AML-193 (cell line): Measurements from ENCODE around the gene PHYH.
"Not testable (repeated sequence)": the region's sequence is repeated elsewhere in the genome, so short reads cannot be mapped to it uniquely, and the experiment has no call there.

Experiments used
- DNase-seq, 2 experiments: peaks; one replicate each; lab custom pipeline; 2025; lab: John Stamatoyannopoulos, UW

The PHYH gene

DNA sequence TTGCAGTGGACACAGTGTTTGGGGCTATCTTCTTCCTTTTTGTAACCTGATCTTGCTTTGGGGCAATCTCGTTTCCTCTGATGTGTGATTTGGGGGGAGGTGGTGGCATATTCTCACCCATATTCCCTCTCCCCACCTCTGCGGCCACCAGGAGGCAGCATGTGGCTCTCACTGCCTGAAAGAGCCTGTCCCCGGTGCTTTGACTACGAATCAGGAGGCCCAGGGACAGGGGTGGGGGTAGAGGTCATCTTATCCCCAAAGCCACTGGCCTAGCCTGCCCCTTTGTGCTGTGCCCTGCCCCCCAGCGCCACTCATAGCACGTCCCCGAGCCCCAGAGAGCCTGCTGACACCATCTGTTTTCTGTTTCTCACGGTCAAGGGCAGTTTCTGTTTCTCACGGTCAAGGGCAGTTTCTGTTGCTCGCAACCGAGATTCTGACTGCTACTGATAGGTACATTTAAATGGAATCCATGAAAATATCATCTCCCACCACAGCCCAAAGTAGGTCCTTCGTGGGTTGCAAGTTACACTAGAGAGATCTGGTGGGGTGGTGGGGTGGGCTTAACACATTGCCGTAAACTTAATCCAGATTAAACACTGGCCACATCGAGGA lies 28.2 kb downstream of the PHYH start:
- DNase-seq = peak; percentile 5 to 9

DNA sequence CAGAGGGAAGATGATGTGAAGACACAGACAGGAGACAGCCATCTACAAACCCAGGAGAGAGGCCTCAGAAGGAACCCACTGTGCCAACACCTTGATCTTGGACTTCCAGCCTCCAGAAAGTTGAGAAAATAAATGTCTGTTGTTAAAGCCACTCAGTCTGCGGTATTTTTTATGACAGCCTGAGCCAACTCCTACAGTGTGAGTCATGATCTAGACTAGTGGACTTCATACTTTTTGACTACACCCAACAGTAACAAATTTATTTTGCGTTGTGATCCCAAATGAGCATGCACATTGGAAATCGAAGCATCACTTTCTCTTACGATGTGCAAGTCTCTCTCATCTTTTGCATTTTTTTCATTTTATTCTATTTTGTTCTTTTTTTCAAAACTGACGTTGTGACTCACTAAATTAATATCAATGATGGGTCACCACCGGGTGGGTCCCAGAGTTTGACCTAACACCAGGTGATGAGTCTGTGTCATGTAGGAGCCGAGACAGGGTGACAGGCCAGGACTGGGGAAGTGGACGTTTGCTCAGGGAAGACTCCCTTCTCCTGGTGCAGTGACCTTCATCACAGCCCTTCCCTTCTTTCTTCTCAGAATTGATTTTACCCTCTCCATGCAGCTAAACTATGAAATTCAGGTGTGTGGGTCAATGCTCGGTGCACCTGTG lies 28.9 kb downstream of the PHYH start:
- no peak for DNase-seq

DNA sequence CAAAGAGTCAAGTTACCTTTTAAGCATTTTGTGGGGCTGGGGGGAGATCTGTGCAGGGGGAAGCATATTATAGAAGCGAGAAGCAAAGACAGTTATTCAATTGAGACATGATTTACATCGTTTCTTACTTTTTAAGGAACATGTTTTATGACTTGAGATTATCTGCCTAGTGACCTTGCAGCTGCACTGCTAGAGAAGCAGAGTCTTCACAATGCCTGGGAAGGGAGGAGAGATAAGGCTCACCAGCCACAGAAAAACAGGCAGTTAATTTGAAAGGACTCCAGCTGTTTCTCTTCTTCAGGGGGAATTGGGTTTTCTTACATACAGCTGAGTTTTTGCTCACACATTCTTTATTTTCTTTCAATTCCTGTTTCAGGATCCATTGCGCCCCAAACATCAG lies 31.0 kb downstream of the PHYH start:
- DNase-seq = no peak

DNA sequence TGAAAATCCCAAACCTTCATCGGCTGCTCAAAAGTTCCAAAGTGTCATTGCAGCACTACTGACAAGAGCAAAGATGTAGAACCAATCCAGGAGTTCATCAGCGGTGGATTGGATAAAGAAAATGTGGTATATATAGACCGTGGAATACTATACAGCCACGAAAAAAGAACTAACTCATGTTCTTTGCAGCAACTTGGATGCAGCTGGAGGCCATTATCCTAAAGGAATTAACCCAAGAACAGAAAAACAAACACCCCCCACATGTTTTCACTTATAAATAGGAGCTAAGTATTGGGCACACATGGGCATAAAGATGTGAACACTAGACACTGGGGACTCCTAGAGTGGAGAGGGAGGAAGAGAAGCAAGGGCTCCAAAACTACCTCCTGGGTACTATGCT lies 31.6 kb downstream of the PHYH start:
- DNase-seq = no peak

DNA sequence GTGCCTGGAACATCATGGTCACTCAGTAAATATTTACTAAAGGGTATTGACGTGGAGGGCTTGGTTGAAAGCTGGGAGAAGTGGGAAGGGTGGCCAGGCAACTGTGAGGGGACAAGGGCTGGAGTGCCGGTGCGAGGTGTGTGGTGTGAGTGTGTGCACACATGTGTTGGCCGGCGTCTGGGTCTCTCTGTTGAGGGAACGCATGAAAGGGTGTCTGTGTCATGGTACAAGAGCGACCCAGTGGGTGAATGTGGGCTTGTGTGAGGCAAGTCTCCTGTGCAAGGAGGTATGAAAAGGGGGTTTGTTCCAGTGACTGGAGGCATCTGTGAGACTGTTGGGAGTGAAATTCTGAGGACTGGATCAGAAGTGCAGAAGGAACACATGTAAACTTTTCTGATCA lies 36.3 kb downstream of the PHYH start:
- no peak for DNase-seq

DNA sequence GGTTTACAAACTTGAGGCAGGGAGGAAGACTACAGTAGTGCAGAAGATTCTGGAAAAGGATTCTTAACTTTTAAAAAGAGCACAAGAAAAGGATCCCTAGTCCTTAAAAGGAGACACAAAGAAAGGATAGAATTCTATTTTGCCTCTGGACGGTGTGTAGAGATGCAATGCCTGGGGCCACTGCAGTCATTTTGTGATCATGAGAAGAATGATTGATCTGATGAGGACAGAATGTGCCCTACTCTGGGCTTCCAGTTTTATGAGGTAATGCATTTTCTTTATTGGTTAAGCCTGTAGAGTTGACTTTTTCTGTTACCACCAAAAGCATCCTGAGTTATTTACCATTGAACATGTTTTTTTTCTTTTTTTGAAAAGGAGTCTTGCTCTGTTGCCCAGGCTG lies 37.4 kb downstream of the PHYH start:
- DNase-seq = no peak

DNA sequence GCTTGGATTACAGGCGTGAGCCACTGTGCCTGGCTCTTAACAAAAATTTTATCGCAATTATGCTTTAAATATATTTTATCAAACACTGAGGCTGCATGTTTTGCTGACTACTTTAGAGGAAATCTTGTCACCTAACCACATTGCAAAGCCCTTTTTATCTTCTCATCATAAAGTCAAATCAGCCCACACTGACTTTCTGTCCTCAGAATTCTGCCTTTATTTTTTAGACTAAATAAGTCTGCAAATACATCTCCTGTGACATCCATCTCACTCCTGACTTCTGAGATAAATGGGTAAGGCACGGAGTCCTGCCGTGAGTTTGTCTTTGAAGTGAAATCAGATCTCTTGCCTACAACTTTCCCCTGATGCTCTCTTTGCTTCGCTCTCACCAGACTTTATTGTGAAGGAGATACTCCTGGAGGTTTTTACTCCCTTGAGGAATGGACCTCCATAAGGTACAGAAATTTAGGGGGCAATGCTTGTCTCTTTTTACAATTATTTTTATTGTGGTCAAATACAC lies 42.2 kb downstream of the PHYH start:
- no peak for DNase-seq

DNA sequence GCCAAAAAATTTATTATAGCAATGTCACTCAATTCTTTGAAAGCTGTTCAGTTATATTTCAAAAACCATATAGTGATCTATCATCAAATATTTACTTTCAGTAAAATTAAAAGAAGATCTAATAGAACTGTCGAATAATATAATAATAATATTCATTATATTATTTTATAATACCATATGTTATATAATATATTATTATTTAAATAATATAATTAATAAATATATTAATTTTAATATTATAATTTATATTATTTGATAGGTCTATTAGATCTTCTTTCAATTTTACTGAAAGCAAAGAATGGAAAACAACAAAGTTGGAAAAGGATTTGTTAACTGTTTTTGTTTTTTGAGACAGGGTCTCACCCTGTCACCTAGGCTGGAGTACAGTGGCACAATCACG lies 43.2 kb downstream of the PHYH start:
- no peak for DNase-seq

DNA sequence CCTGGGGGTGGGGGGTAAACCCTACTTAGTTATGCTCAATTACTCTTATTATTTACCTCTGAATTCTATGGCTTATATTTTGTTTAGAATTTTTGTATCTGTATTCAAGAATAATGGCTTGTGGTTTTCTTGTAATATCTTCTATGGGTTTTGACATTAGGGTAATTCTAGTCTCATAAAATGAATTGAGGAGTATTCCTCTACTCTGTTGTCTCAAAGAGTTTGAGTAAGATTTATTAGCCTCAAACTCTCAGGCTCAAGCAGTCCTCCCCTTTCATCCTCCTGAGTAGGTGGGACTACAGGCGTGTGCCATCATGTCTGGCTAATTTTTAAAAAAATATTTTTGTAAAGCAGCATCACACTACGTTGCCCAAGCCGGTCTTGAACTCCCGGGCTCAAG lies 46.1 kb downstream of the PHYH start:
- DNase-seq = no peak

DNA sequence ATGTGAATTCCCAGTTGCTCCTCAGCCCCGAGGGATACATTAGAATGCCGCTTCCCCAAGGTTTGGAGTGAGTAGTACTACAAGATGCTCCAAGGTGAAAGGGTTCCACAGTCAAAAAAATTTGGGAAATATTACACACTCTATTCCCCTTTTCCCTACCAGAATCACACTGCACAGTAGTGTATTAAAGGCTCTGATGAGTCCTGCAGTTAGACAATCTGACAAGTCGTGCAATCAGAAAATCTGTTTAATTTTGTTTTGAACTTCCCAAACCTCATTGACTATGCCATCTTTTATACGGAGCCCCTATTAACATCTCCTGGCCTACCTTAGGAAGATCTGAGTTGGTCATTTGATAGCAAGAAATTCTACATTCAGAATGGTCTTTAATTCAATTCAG lies 52.1 kb downstream of the PHYH start:
- no peak for DNase-seq

DNA sequence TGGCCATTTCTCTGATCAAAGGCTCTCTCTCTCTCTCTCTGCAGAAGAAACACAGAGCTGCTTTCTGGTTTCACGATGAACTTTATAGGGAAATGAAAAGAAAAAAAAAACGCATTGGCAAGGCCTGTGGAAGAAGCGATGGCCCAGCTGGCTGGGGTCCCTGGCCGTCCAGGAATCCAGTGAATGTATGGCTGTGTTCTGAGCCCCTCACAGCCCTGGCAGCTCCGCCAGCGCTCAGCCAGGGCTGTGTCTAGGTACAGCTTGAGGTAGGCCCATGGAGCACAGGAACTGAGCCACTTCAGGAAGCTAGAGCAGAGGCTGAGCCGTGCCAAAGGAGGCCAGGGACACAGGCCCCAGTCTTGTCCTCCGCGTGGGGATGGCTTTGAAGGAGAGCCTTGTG lies 52.6 kb downstream of the PHYH start:
- DNase-seq = no peak

DNA sequence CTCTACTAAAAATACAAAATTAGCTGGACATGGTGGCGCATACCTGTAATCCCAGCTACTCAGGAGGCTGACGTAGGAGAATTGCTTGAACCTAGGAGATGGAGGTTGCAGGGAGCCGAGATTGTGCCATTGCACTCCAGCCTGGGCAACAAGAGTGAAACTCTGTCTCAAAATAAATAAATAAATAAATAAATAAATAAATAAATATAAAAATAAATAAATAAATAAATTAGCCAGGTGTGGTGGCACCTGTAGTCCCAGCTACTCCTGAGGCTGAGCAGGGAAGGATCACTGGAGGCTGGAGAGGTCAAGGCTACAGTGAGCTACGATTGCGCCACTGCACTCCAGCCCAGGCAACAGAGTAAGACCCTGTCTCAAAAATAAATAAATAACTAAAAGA lies 57.6 kb downstream of the PHYH start:
- not testable (repeated sequence) for DNase-seq

DNA sequence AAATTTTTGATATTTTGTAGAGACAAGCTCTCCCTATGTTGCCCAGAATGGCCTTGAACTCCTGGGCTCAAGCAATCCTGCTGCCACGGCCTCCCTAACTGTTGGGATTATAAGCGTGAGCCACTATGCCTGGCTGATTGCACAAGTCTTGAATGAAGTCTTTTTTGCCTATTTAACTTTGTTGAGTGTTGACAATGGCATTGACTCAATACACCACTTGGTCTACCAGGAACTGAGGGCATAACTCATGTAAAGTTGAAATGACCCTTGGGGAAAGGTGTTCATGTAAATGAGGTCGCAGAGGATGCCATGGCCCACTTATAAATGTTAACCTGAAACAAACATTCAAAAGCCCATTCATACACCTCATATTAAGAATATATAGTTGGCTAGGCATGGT lies 58.3 kb downstream of the PHYH start:
- no peak for DNase-seq

DNA sequence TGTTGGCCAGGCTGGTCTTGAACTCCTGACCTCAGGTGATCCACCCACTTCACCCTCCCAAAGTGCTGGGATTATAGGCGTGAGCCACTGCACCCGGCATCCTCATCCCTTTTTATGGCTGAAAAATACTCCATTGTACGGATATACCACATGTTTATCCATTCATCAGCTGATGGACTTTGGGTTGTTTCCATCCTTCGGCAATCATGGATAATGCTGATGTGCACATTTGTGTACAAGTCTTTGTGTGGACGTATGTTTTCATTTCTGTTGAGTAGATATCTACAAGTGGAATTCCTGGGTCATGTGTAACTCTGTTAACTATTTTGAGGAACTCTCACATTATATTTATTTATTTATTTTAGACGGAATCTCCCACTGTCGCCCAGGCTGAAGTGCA lies 59.9 kb downstream of the PHYH start:
- no peak for DNase-seq

DNA sequence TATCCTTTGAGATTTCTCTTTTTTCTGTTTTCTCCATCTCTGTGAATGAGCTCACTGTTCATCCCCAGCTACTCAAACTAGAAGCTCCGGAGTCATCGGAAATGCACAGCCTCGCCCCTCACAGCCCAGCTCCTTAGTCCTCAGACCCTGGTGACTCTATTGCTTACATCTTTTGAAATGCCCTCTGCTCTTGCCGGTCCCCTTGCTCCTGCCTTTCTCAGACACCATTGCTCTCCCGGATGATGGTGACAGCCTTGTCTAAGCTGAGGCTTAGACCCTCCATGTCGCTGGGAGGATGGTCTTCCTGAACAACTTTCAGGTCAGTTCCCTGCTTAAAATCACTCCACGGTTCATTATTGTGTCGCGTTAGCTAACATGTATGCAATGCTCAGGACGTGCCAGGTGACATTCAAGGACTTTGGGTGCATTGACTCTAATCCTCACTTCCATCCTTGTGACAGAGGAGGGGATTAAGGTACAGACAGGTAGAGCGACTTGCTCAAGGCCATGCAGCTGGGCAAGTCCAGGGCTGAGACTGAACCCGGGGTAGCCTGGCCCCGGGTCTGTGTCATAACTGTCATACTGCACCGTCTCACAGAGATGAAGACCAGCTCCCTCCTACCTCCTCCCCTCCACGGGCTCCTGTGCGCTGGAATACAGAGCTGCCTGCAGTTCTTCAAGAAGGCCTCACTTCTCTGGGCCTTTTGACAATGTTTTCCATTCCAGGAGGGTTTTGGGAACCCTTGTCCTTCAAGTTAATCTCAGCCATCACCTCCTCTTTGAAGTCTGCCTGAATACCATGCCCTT lies 61.4 kb downstream of the PHYH start:
- no peak for DNase-seq

DNA sequence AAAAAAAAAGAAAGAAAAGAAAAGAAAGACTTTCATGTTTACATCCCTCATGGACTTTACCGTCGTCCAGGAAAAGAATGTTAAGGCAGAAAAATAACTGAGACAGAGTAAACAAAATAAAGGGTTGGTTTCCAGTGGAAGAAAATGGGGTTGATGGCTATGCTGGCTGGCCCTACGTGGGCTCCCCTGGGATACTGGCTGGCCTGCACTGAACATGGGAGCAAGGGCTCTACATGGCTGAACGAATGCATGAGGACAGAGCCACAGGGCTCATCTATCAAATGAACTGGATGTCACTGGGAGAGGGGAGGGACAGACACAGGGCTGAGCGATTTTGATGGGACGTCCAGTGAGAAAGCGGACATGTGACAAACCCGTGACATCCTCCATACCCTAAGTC lies 63.2 kb downstream of the PHYH start:
- DNase-seq = no peak

DNA sequence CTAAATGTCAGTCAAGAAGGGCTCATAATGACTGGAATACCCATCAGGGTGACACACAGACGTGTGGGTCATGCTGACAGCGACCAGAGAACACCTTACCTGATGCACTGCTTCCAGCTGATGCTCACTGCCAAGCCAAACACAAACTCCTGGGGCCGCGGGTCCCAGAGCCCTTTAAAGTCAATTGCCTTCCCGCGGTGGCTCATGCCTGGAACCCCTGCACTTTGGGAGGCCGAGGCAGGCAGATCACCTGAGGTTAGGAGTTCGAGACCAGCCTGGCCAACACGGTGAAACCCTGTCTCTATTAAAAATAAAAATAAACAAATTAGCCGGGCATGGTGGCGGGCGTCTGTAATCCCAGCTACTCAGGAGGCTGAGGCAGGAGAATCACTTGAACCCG lies 65.1 kb downstream of the PHYH start:
- not testable (repeated sequence) for DNase-seq

DNA sequence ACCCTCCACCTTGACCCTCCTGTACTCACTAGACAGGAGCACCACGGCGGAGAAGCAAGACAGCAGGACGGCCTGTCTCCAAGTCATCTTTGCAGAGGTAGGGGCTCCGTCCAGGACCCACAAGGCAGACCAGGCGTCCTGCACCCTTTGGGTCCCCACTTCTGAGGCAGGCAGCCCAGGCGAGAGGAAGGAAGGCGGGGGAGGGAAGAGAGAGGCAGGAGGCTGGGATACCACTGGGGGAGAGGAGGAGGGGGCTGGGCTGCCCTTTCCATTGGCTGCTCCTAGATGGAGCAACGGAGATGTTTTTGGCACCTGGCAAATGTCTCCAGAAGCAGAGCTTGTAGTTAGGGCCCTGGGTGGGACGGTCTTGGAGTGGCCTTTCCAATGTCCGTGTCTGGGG lies 65.7 kb downstream of the PHYH start, which contains the start of gene UCMA:
TSS of gene UCMA (minus strand) at position 203 of the 400 bp plus-strand sequence. CDS start at position 87, 116 bp downstream.
- no peak for DNase-seq

DNA sequence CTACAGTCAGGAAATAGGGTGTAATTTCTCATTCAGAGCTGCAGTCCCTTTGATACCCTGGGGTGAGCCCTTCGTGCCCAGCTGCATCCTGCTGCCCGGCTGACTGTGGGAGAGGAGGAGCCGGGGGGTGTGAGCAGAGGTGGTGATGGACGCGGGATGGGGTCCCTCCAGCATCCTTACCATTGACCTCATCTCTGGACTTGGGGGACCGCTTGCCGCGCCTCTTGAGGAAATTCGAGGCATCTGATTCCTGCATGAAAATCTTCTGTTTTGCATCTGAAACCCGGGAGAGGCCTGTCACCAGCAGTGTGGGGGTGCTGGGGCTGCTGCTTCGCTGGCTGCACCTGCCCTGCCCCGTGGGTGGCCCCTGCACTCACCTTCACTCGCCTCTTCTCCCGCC lies 66.5 kb downstream of the PHYH start:
- no peak for DNase-seq

DNA sequence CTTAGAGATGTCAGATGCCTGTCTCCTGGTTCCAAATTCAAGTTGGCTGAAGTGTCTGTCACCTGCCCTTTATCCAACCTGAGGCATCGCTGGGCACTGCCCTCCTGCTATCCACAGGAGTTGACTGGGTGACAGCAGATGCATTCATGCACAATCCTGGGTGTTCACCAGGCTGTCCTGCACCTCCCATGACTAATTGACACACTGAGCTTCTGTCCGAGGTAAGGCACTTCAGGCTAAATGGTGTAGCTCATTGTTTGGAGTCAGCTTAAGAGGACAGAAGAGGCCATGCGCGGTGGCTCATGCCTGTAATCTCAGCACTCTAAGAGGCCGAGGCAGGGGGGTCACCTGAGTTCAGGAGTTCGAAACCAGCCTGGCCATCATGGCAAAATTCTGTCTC lies 68.1 kb downstream of the PHYH start:
- DNase-seq = no peak

DNA sequence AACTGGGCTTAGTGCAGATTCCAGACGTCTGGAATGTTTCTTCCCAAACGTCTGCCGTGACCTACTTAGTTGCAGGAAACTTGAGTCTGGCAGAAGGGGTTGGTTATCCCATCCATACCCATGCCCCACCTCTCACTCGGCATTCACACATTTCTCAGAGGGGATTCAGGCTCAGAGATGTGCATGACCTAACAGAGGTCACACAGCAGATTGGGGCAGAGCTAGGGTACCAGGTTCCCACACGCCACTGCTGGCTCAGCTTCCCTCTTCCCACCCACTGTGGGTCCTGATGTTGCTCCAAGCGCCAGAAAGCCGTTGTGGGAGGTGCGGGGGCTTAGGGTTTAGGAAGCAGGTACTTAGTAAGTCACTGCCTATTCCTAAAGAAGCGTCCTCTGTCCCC lies 68.7 kb downstream of the PHYH start:
- DNase-seq = no peak
